HG02870 (cell line): ENCODE results near the gene SDR39U1.

Experiments
- ATAC-seq: cut with Tn5 transposase; IDR thresholded peaks from one replicate; pipeline ENCODE4 v1.9.1; 2021; ENCODE audit warnings: mild to moderate bottlenecking, moderate library complexity; ENCODE audit not compliant: unreplicated experiment

SDR39U1 gene

DNA sequence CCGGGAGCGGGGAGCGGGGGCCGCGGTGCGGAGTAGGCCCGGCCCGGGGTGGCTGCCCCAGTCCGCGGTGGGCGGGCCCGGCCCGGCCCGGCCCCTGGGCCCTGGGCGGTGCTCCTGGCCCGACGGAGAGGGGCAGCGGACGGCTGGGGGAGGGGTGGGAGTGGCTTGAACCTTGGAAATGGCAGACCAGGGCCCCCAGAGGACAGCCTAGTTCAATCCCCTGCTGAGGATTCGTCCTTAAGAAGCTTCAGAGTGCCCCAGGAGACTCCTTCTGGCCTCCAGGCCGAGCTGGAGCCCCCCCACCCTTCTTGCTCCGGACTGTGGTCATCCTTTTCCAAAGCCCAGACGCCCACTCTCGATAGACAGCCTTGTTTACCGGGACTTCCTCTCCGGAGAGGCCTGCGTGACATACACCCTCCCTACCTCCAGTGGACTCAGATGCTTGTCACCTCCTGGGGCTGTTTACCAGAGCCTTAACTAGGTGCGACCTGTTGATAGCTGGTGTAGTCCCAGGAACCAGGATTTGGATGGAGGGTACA, 12.4 kb downstream of the SDR39U1 start:
- peak; percentile 57 for ATAC-seq

DNA sequence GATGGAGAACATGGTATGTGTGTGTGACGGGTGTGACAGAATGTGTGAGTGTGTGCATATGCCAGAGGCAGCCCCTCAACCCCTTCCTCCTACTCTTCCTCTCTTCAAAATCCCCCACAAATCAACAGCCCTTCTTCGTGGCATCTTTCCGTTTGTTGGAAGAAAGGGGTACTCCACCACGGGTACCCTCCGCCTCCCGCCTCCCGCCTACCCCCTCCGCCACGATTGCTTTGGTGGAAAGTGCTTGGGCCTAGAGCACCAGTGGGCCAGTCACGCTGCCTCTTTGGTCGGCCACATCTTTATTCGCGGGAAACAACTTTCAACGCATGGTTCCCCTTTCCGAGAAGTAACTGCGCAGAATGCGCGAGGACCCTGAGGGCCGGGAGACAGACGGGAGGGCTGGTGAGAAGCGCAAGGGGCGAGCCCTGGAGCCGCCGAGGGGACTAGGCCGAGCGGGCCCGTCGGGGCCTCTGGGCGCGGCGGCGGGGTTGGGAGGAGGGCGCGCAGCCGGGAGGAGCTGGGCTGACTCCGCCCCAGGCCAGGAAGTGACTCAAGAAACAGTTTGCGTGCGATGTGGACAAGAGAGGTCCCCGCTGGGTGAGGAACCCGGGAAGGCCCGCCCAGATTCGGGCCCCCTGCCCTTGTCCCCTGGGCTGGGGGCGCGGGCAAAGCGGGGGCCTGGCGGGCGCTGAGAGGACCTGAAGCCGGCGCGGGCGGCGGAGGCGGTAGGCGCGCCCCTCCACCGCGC, 13.0 kb downstream of the SDR39U1 start, which contains the start of the genes CBLN3 and KHNYN:
CBLN3 (minus strand) TSS at position 274 of the 748 bp plus-strand sequence. CDS start 614 bp downstream, outside the sequence.
KHNYN (plus strand) TSS at position 560 of the 748 bp plus-strand sequence. CDS start 777 bp downstream, outside the sequence.
- peak; percentile 81 for ATAC-seq

DNA sequence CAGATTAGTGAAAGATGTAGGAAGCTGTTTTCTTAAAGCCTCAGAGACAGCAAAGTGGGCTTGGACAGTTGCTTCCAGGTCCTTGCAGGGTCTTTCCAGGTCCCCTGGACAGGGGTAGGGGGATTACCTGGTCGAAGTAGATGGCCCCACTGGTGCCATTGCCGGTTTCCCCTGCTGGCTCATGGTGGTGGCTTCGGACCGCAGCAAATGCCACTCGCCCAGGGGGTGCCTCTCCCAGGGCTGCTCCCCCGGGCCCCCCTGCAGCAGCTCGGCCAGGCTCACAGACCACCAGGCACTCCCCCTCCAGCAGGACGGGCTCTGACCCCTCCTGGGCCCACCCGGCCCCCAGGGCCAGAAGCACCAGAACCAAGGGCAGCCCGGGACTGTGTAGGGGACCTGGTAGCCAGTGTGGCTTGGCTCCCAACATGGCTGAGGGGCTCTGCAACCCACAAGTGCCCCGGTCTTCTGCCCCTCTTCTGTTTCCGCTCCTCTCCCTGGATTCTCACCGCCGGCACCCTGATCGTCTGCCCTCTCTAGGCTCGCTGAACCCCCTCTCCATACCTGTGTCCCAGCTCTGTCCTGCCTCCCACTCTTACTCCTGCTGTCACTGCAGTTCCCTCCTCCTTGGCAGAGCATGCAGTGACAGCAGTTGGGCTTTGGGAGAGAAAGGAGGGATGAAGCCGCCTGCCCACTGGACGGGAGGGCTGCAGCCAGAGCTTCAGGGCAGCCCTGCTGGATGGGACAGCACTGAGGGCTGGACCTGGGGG, 13.8 kb downstream of the SDR39U1 start:
- no peak for ATAC-seq

GRCh38 chr14:24427537-24428508, 14.8 kb downstream of the SDR39U1 start:
- ATAC-seq: no peak

GRCh38 chr14:24426912-24427536, 15.6 kb downstream of the SDR39U1 start:
- ATAC-seq: no peak

GRCh38 chr14:24426150-24426911, 16.2 kb downstream of the SDR39U1 start:
- no peak for ATAC-seq

- ATAC-seq: no peak
Observed at GRCh38 chr14:24425704-24426103, 16.9 kb downstream of the SDR39U1 start.

DNA sequence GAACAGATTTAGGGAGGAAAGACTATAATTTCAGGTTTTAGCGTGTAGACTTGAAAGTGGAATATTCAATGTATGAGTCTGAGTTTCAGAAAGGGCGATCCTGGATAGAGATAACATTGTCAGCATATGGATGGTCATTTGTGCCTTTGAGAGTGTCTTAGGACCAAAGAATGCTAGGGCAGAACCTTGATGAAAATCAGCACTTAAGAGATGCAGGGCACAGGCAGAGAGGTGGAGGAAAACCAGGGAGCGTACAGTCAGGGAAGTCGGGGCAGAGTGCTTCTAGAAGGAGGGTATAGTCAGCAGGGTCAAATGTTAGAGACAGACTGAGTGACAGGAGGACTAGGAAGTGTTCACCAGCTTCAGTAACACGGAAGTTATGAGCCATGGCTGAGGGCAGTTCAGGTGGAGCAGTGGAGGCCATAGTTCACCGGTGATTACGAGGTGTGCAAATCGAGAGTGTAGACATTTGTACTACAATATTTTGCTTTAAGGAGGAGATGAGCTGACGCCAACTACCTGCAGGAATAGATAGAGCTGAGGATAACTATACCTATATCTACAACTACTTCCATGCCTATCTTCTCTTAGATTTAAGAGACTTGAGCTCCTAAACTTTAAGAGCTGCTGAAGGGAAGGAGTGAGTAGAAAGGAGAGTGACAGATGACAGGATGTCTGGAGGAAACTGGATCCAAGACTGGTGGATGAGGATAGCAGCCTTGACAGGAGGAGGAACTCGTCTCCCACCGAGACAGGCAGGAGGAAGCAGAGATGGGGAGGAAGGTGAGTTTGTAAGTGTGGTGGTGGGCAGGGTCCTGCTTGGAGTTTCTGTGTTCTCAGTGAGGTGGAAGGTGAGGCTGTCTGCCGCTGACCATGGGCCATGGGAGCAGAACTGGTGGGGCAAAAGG, 19.6 kb downstream of the SDR39U1 start:
- ATAC-seq: no peak

- ATAC-seq: no peak
Observed at GRCh38 chr14:24422261-24422660, 20.3 kb downstream of the SDR39U1 start.

GRCh38 chr14:24418492-24418873, 24.1 kb downstream of the SDR39U1 start:
- no peak for ATAC-seq

- ATAC-seq: no peak
Observed at GRCh38 chr14:24417832-24418491, 24.6 kb downstream of the SDR39U1 start.

DNA sequence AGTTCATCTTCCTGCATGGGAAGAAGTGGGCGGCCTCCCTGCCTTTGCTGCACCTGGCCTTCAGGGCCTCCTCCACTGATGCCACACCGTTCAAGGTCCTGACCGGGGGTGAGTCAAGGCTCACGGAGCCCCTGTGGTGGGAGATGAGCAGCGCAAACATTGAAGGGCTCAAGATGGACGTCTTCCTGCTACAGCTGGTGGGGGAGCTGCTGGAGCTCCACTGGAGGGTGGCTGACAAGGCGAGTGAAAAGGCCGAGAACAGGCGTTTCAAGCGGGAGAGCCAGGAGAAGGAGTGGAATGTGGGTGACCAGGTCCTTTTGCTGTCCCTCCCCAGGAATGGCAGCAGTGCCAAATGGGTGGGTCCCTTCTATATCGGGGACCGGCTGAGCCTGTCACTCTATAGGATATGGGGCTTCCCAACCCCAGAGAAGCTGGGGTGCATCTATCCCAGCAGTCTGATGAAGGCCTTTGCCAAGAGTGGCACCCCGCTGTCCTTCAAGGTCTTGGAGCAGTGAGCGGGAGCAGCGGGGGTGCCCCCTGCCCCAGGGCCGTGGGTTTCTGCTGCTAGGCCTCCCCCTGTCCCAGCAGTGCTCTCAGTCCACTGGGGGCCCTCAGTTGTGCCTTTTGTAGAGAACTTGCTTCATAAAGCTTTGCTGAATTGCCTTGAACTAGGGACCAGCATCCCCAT, 25.5 kb downstream of the SDR39U1 start:
- ATAC-seq: no peak

DNA sequence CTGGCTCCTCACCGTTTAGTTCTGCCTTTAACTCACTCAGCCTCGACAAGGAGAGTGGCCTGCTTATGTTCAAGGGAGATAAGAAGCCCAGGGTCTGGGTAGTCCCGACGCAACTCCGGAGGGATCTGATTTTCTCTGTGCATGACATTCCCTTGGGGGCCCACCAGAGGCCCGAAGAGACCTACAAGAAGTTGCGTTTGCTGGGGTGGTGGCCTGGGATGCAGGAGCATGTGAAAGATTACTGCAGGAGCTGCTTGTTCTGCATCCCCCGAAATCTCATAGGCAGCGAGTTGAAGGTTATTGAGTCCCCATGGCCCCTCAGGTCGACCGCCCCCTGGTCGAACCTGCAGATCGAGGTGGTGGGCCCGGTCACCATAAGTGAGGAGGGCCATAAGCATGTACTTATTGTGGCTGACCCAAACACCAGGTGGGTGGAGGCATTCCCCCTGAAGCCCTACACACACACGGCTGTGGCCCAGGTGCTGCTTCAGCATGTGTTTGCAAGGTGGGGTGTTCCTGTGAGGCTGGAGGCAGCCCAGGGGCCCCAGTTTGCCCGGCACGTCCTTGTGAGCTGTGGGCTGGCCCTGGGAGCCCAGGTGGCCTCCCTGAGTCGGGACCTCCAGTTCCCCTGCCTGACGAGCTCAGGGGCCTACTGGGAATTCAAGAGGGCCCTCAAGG, 26.2 kb downstream of the SDR39U1 start:
- no peak for ATAC-seq

DNA sequence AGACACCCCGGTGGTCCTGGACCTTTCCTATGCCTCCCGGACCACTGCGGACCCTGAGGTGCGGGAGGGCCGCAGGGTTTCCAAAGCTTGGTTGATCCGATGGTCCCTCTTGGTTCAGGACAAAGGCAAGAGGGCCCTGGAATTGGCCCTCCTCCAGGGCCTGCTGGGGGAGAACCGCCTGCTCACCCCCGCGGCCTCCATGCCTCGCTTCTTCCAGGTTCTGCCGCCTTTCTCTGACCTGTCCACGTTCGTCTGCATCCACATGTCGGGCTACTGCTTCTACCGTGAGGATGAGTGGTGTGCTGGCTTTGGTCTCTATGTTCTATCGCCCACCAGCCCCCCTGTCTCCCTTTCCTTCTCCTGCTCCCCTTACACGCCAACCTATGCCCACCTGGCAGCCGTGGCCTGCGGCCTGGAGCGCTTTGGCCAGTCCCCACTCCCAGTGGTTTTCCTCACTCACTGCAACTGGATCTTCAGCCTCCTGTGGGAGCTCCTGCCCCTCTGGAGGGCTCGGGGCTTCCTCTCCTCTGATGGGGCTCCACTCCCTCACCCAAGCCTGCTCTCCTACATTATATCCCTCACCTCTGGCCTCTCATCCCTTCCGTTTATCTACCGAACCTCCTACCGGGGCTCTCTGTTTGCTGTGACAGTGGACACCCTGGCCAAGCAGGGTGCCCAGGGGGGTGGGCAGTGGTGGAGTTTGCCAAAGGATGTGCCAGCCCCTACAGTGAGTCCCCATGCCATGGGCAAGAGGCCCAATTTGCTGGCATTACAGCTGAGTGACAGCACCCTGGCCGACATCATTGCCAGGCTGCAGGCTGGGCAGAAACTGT, 26.9 kb downstream of the SDR39U1 start:
- no peak for ATAC-seq

- ATAC-seq: no peak
Observed at GRCh38 chr14:24414732-24415420, 27.7 kb downstream of the SDR39U1 start.
